CD1c-positive myeloid dendritic cell (primary cell): ENCODE results near the gene ATP6V0A1.

Experiments
- DNase-seq: peaks from one replicate; pipeline ENCODE4 v3.0.0-alpha.2; 2016; ENCODE audit errors: extremely low spot score

Gene ATP6V0A1

DNA sequence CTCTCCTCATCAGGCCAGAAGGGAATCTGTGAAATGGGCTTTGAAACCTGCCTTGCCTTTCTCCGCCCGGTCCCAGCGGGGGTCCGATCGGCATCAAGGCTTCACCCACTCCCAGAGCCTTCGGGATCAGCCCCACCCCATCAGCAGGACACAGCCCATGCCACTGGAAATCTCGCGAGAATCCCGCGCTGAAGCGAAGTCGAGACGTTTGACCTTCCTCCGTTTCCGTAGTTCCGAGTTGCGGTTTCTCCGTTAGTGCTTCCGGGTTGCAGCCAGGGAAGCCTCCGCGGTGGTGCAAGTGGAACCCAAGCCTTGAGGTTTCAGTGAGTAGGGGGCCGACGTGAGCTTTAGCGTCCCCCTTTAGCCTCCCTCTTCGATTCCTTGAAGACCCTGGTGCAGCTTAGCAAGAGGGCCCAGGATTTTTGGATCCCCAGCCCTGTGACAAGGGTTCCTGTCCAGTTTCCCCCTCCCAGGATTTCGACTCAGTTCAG is 103.3 kb downstream of the ATP6V0A1 start, which contains the start of gene COASY:
Gene COASY, plus strand, starts transcription at position 252 of the 491 bp plus-strand sequence. CDS start 475 bp downstream, outside the sequence.
- DNase-seq = peak; percentile 97

GRCh38 chr17:42562388-42563142 is 103.9 kb downstream of the ATP6V0A1 start:
- no peak for DNase-seq

DNA sequence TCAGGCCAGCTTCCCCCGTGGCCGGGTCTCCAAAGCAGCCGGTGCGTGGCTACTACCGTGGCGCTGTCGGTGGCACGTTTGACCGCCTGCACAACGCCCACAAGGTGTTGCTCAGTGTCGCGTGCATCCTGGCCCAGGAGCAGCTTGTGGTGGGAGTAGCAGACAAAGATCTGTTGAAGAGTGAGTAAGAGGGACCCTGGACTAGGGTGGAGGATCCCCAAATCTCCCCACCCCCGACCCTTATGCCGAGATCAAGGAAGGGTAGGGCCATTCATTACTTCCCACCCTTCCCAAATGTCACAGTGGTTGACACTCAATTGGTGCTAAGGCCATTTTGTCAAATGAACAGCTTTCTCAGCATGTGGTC is 104.4 kb downstream of the ATP6V0A1 start:
- DNase-seq = peak; percentile 20

GRCh38 chr17:42563543-42563942 is 104.9 kb downstream of the ATP6V0A1 start:
- no peak for DNase-seq

DNA sequence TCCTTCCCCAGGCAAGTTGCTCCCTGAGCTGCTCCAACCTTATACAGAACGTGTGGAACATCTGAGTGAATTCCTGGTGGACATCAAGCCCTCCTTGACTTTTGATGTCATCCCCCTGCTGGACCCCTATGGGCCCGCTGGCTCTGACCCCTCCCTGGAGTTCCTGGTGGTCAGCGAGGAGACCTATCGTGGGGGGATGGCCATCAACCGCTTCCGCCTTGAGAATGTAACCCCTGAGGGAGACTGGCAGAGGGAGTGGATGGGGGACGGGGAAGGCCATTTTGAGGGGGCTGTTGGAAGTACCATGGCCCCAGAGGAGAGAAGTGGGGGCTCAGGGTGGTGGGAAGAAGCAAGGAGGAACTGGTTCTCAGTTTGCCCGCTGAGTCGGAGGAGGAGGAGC is 105.3 kb downstream of the ATP6V0A1 start:
- no peak for DNase-seq

DNA sequence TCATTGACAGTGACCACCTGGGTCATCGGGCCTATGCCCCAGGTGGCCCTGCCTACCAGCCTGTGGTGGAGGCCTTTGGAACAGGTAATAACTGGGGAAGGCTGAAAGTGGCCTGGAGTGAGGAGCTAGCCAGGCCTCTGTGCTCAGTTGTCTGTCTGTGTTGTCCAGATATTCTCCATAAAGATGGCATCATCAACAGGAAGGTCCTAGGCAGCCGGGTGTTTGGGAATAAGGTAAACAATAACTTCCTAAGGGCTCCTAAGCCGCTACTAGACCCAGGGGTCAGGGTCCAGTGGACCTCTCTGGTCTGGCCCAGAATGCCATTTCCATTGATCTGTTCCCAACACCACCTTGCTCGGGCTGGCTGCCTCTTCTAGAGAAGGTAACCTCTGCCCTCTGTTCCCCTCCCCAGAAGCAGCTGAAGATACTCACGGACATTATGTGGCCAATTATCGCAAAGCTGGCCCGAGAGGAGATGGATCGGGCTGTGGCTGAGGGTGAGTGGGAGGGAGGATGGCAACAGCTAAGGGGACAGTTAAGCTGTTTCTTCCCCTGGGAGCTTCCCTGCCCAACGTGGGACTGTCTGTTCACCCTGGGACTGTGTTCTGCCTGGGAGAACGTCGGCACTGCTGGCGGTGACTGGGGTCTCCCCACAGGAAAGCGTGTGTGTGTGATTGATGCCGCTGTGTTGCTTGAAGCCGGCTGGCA is 106.3 kb downstream of the ATP6V0A1 start:
- no peak for DNase-seq

DNA sequence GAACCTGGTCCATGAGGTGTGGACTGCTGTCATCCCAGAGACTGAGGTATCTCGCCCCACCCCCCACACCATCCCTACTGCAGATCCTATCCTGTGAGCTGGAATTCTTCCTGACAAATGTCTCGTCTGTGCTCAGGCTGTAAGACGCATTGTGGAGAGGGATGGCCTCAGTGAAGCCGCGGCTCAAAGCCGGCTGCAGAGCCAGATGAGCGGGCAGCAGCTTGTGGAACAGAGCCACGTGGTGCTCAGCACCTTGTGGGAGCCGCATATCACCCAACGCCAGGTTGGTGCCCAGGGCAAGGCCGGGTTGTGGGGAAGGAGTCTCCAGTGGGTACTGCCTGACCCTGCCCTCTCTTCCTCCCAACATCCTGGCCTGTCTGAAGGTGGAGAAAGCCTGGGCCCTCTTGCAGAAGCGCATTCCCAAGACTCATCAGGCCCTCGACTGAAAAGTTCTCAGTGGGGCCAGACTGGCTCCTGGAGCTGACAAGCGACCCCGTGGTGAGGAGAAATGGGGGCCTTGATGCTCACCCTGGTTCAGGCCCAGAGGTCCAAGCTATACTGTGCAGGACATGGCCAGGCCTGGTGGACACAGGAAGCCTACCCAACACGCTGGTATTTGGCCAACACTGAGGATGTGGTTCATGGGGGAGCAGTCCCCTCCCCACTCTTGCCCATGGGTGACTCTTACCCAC is 107.0 kb downstream of the ATP6V0A1 start:
- DNase-seq = no peak

- no peak for DNase-seq
Observed at GRCh38 chr17:42566215-42566882, 107.7 kb downstream of the ATP6V0A1 start.

DNA sequence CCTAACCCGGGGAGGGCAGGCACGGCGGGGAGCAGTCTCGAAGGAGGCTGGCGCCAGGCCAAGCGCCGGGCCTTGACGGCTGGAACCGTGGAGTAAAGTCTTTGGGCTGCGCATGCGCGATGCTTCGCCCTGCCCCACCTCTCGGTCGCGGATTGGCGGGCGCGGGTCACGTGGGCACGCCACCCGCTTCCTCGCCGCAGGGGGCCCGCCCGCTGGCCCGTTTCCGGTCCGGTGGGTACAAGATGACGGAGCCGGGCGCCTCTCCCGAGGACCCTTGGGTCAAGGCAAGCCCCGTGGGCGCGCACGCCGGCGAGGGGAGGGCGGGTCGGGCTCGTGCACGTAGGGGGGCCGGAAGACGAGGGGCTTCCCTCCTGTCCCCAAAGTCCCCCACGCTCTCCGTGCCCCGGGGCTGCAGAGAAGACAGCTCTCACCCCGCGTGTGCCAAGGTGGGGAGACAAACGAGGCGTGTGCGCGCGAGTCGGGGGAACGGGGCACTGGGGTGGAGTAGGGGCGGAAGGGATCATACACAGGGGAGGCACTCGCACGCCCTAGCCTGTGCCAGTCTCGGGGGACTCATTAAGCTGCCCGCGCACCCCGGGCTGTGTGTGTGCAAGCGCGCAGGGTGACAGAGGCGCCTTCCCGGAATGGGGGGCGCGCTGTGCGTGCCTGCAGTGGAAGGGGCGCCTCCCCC is 108.3 kb downstream of the ATP6V0A1 start, which contains the start of gene MLX:
Gene MLX, plus strand, starts transcription at position 218 of the 691 bp plus-strand sequence. Its CDS starts 25 bp downstream, at position 243.
- DNase-seq = peak; percentile 97

DNA sequence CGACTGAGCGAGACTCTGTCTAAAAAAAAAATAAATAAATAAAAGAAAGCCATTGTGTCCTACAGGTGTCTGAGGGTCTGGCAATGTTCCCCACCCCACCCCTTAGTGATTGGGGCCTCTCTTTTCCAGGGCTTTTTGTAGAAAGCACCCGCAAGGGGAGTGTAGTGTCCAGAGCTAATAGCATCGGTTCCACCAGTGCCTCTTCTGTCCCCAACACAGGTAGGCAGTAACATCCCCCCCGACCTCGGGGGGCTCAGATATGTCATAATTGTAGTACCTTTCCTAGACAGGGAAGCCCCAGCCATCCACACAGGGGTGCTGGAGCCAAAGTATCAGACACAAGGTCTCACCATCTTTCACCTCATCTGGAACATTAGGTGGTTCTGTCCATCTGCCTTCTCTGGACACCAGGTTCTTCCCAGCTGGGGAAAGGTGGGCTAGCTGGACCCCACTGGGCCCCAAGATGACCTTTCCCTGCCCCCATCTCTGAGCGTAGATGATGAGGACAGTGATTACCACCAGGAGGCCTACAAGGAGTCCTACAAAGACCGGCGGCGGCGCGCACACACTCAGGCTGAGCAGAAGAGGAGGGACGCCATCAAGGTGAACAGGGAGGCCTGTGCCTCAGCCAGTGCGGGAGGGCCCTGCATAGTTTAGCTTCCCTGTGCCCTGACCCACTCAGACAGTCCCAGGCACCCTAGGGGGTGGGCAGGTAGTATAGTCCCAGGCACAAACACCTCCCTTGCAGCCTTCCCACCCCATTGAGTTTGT is 109.8 kb downstream of the ATP6V0A1 start:
- DNase-seq = no peak

DNA sequence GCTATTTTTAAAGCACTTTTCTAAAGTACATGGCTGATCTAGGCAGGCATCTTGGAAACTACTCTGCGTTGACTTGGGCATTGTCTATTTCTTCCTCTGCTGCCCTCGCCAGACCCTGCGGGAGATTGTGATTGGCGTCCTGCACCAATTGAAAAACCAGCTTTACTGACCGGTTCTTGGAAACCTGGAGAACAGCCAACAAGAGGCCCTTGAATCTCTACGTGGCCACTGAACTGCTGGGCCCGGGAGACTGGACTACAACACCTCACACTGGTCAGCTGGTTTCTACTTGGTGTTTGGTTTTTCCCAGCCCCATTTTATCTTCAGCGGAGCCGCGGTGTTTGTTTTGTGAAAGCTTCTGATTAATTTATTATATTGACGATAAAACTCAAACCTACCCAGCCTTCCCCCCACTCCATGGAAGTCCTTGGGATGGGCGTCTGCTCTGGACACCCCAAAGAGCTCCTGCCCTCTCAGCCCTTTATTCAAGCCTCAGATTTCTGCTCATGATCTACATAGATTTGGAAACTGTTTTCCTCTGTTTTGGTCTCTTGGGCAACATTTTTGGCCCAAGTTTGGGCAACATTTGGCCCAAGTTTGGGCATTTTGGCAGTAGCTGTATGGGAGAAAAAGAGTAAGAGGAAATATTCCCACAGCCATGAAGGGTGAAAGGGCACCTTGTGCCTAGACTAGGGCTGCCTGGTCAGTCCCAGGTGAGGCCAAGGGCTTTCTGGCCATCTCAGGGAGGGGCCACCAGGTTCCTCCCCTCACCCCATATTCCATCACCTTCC is 113.0 kb downstream of the ATP6V0A1 start:
- DNase-seq = no peak
